ENCODE measurements around the gene NR2E1.

Gene NR2E1

GRCh38 chr6:108165714-108166663, at the start of gene NR2E1:
TSS of gene NR2E1 (plus strand) at chr6:108166022. CDS start at chr6:108166766, 744 bp downstream.
- FAIRE-seq (no peak), DNase-seq (ENCODE audit: insufficient read length, low spot score) (no peak)
- TF ChIP-seq POLR2A (IDR thresholded peaks at IDR 0.05; ENCODE audit: low read depth, low read length): no peak

- TF ChIP-seq POLR2A (IDR thresholded peaks at IDR 0.05; ENCODE audit: low read depth, low read length): no peak
- DNase-seq (ENCODE audit: insufficient read length, low spot score): no peak
- no peak for FAIRE-seq
Measured at GRCh38 chr6:108116546-108117426, 49.0 kb upstream of the NR2E1 start.

GRCh38 chr6:108117427-108118358, 48.1 kb upstream of the NR2E1 start:
- no peak for TF ChIP-seq POLR2A (IDR thresholded peaks at IDR 0.05; ENCODE audit: low read depth, low read length)
- DNase-seq (ENCODE audit: insufficient read length, low spot score) (no peak), FAIRE-seq (no peak)

GRCh38 chr6:108118359-108118724, 47.5 kb upstream of the NR2E1 start:
- FAIRE-seq: no peak
- no peak for TF ChIP-seq POLR2A (IDR thresholded peaks at IDR 0.05; ENCODE audit: low read depth, low read length)
- no peak for DNase-seq (ENCODE audit: insufficient read length, low spot score)

GRCh38 chr6:108118810-108119768, 46.7 kb upstream of the NR2E1 start:
- no peak for DNase-seq (ENCODE audit: insufficient read length, low spot score)
- FAIRE-seq: no peak
- TF ChIP-seq POLR2A (IDR thresholded peaks at IDR 0.05; ENCODE audit: low read depth, low read length): no peak

- TF ChIP-seq POLR2A (IDR thresholded peaks at IDR 0.05; ENCODE audit: low read depth, low read length): no peak
- no peak for FAIRE-seq
- no peak for DNase-seq (ENCODE audit: insufficient read length, low spot score)
Measured at GRCh38 chr6:108119769-108120141, 46.1 kb upstream of the NR2E1 start.

- no peak for TF ChIP-seq POLR2A (IDR thresholded peaks at IDR 0.05; ENCODE audit: low read depth, low read length)
- FAIRE-seq (no peak), DNase-seq (ENCODE audit: insufficient read length, low spot score) (no peak)
Measured at GRCh38 chr6:108120311-108120710, 45.5 kb upstream of the NR2E1 start.

- no peak for DNase-seq (ENCODE audit: insufficient read length, low spot score)
- no peak for FAIRE-seq
- TF ChIP-seq POLR2A (IDR thresholded peaks at IDR 0.05; ENCODE audit: low read depth, low read length): no peak
Measured at GRCh38 chr6:108121612-108122011, 44.2 kb upstream of the NR2E1 start.

- TF ChIP-seq POLR2A (IDR thresholded peaks at IDR 0.05; ENCODE audit: low read depth, low read length): no peak
- DNase-seq (ENCODE audit: insufficient read length, low spot score) (no peak), FAIRE-seq (no peak)
Measured at GRCh38 chr6:108123481-108123929, 42.3 kb upstream of the NR2E1 start.

GRCh38 chr6:108123946-108124345, 41.9 kb upstream of the NR2E1 start:
- no peak for TF ChIP-seq POLR2A (IDR thresholded peaks at IDR 0.05; ENCODE audit: low read depth, low read length)
- FAIRE-seq: no peak
- DNase-seq (ENCODE audit: insufficient read length, low spot score): no peak

- DNase-seq (ENCODE audit: insufficient read length, low spot score) (no peak), FAIRE-seq (no peak)
- TF ChIP-seq POLR2A (IDR thresholded peaks at IDR 0.05; ENCODE audit: low read depth, low read length): no peak
Measured at GRCh38 chr6:108127056-108127455, 38.8 kb upstream of the NR2E1 start.

- no peak for DNase-seq (ENCODE audit: insufficient read length, low spot score)
- no peak for TF ChIP-seq POLR2A (IDR thresholded peaks at IDR 0.05; ENCODE audit: low read depth, low read length)
- no peak for FAIRE-seq
Measured at GRCh38 chr6:108127826-108128225, 38.0 kb upstream of the NR2E1 start.
